AG04450 (cell line): ENCODE measurements around the gene RASGRP4. TPM values are rescaled to one million over a fixed set of nuclear protein-coding genes. Genes with fewer than 3 reads are reported as not detected.

Experiments
- CTCF ChIA-PET: fragments of 300-600, 350-600 bp; formaldehyde crosslinking; extraction: SDS; loops from one replicate; lab custom pipeline; 2022; ENCODE audit warnings: antibody characterized with exemption, inconsistent platforms; lab: Charles Lee
- POLR2A ChIA-PET: fragments of 350-600 bp; formaldehyde crosslinking; extraction: SDS; loops from one replicate; lab custom pipeline; 2021; ENCODE audit warnings: antibody characterized with exemption, inconsistent platforms; lab: Yijun Ruan, JAX
- DNase-seq: peaks from one replicate; pipeline ENCODE4 v3.0.0-alpha.2; 2011; ENCODE audit warnings: low read depth, low spot score
- H3K27ac ChIP-seq: one replicate; pipeline ENCODE4 v1.5.1; 2012; ENCODE audit warnings: low read depth, low read length, control low read depth
- H3K27me3 ChIP-seq: one replicate; pipeline ENCODE4 v1.6.0; 2012; ENCODE audit warnings: low read length; ENCODE audit not compliant: control insufficient read depth, insufficient read depth
- H3K4me3 ChIP-seq: 2 replicates; pipeline ENCODE4 v1.5.1; 2011; ENCODE audit warnings: mild to moderate bottlenecking, low read depth, low read length, control low read depth
- H3K9me3 ChIP-seq: 2 replicates; pipeline ENCODE4 v1.5.1; 2012; ENCODE audit warnings: low read length; ENCODE audit not compliant: control insufficient read depth, insufficient read depth
- polyA plus RNA-seq: library from polyadenylated mRNA; depleted of rRNA; stranded (reverse); fragments of >200 nt; gene quantifications from 2 replicates; pipeline ENCODE4 v1.2.3, GENCODE V29; 2011
- TF ChIP-seq, protein P1 (sequence below): IDR thresholded peaks from 2 replicates; pipeline ENCODE4 v1.5.1; 2011; ENCODE audit warnings: low read depth, low read length, control low read depth, inconsistent platforms

The RASGRP4 gene
- polyA plus RNA-seq, 1 experiment: not detected

DNA sequence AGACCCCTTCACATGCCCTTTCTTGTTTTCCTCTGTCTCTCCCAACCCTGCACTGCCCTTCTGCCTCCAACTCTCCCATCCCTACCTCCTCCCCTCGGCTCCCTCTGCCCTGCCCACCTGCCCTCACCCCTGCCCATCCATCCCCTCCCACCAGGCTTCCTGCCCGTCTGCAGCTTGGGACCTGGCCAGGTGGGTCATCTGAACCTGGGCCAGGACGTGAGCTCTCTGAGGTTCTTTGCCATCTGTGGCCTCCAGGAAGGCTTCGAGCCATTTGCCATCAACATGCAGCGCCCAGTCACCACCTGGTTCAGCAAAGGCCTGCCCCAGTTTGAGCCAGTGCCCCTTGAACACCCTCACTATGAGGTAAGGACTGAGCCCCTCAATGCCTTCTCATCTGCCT is 43.1 kb upstream of the RASGRP4 start:
- peaks cover 6% of the 10 kb centered on the region; the same call in 1 of the 2 replicates for H3K9me3 ChIP-seq
- no peak overlapping the region for H3K4me3 ChIP-seq
- CTCF ChIA-PET: no interaction called here
- H3K27ac ChIP-seq: no peak overlapping the region
- no peak for DNase-seq
- POLR2A ChIA-PET: no interaction called here
- TF ChIP-seq, protein P1, sequence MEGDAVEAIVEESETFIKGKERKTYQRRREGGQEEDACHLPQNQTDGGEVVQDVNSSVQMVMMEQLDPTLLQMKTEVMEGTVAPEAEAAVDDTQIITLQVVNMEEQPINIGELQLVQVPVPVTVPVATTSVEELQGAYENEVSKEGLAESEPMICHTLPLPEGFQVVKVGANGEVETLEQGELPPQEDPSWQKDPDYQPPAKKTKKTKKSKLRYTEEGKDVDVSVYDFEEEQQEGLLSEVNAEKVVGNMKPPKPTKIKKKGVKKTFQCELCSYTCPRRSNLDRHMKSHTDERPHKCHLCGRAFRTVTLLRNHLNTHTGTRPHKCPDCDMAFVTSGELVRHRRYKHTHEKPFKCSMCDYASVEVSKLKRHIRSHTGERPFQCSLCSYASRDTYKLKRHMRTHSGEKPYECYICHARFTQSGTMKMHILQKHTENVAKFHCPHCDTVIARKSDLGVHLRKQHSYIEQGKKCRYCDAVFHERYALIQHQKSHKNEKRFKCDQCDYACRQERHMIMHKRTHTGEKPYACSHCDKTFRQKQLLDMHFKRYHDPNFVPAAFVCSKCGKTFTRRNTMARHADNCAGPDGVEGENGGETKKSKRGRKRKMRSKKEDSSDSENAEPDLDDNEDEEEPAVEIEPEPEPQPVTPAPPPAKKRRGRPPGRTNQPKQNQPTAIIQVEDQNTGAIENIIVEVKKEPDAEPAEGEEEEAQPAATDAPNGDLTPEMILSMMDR: no peak
- peaks cover 4% of the 10 kb centered on the region for H3K27me3 ChIP-seq

DNA sequence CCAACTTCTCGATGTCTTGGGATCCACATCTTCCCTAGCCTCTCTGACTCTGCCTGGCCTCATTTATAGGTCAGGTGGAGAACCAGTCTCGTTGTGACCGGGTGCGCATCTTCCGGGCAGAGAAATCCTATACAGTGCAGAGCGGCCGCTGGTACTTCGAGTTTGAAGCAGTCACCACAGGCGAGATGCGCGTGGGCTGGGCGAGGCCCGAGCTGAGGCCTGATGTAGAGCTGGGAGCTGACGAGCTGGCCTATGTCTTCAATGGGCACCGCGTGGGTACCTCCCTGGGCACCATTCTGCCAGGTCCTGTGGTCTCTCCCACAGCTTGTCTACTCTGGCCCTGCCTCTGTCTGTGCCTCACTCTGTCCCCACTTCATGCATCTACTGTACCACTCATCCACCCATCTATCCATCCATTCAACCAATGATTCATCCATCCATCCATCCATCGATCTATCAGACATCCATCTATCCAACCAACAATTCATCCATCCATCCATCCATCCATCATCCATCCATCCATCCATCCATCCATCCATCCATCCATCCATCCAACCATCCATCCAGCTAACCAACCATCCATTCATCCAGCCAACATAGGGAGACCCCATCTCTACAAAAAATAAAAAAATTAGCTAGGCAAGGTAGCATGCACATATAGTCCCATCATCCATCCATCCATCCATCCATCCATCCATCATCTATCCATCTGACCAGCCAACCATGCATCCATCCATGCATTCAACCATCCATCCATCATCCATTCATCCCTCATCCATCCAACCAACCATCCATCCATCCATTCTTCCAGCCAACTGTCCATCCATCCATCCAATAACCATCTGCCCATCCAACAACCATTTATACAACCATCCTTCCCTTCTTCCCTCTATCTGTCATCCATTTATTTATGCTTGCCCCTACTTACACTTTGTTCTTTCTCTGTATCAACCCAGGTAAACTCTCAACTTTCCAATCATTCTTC is 41.8 kb upstream of the RASGRP4 start:
- POLR2A ChIA-PET: interaction anchor here (0.5 kb wide), 1 partner anchor 470 kb away, joined by 5 read pairs; no protein-coding TSS in a partner anchor

DNA sequence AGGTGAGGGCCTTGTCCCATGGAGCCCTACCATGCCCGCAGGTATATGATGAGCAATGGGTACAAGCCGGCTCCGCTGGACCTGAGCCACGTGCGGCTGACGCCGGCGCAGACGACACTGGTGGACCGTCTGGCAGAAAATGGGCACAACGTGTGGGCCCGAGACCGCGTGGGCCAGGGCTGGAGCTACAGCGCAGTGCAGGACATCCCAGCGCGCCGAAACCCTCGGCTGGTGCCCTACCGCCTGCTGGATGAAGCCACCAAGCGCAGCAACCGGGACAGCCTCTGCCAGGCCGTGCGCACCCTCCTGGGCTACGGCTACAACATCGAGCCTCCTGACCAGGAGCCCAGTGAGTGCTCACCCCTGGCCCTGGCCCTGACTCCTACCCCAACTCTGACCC is 40.0 kb upstream of the RASGRP4 start:
- DNase-seq: no peak
- no peaks in the 10 kb centered on the region for H3K27me3 ChIP-seq
- ChIA-PET CTCF (no interaction called here), POLR2A (no interaction called here)
- H3K4me3 ChIP-seq: no peak overlapping the region
- no peak overlapping the region for H3K27ac ChIP-seq
- H3K9me3 ChIP-seq: peaks cover 8% of the 10 kb centered on the region; the same call in 1 of the 2 replicates
- TF ChIP-seq, protein P1: no peak

More for the DNA sequence above, 41.8 kb upstream of the RASGRP4 start:
- Histone ChIP-seq H3K27me3 (peaks cover 4% of the 10 kb centered on the region), H3K4me3 (no peak overlapping the region), H3K9me3 (peaks cover 8% of the 10 kb centered on the region; the same call in 1 of the 2 replicates), H3K27ac (no peak overlapping the region)
- CTCF ChIA-PET: interaction anchor here (0.6 kb wide), 1 partner anchor 11 kb away, joined by 3 read pairs; no protein-coding TSS in a partner anchor
- no peak for DNase-seq
- TF ChIP-seq, protein P1: no peak

- DNase-seq: no peak
- H3K27ac ChIP-seq: no peak overlapping the region
- no peaks in the 10 kb centered on the region for H3K27me3 ChIP-seq
- H3K4me3 ChIP-seq: no peak overlapping the region
- TF ChIP-seq, protein P1: no peak
- ChIA-PET POLR2A (no interaction called here), CTCF (no interaction called here)
- peaks cover 8% of the 10 kb centered on the region; the same call in 1 of the 2 replicates for H3K9me3 ChIP-seq
Measured at GRCh38 chr19:38464421-38465082, 38.5 kb upstream of the RASGRP4 start.
